Lung (tissue), 12 donors: ENCODE measurements around the gene PIGH. TPM values are rescaled to one million over a fixed set of nuclear protein-coding genes. Genes with fewer than 3 reads are reported as not detected.

Experiments
- ATAC-seq: fragments of 200-7000 bp; cut with Tn5 transposase; one replicate; pipeline ENCODE4 v1.9.1; 2020; ENCODE audit warnings: moderate number of reproducible peaks; ENCODE audit not compliant: insufficient read depth, low FRiP score
- DNase-seq, 3 donors: peaks; one replicate each; pipeline ENCODE4 v3.0.0-alpha.2; 2013 to 2017
- H3K27ac ChIP-seq, 2 donors: one replicate each; pipeline ENCODE4 v1.5.1; 2013; ENCODE audit warnings: mild to moderate bottlenecking in 2 of 2, moderate library complexity in 2 of 2, control low read depth in 1 of 2, inconsistent platforms in 1 of 2, low read depth in 1 of 2, low read length in 1 of 2
- H3K27me3 ChIP-seq, 3 donors: one replicate each; pipeline ENCODE4 v1.5.1; 2013; ENCODE audit warnings: low read length in 2 of 3; ENCODE audit not compliant: control insufficient read depth in 3 of 3, insufficient read depth in 3 of 3
- H3K36me3 ChIP-seq, 4 donors: one replicate each; pipeline ENCODE4 v1.5.1; 2013; ENCODE audit warnings: low read length in 4 of 4, mild to moderate bottlenecking in 1 of 4, moderate library complexity in 1 of 4; ENCODE audit not compliant: control insufficient read depth in 4 of 4, insufficient read depth in 4 of 4
- H3K4me1 ChIP-seq, 5 donors: one replicate each; pipeline ENCODE4 v1.5.1; 2013; ENCODE audit warnings: low read length in 5 of 5, mild to moderate bottlenecking in 2 of 5, moderate library complexity in 1 of 5; ENCODE audit not compliant: control insufficient read depth in 5 of 5, insufficient read depth in 5 of 5
- H3K4me3 ChIP-seq: one replicate; pipeline ENCODE4 v1.5.1; 2013; ENCODE audit warnings: mild to moderate bottlenecking, control low read depth, moderate library complexity
- H3K9ac ChIP-seq, 2 donors: one replicate each; pipeline ENCODE4 v1.5.1; 2013; ENCODE audit warnings: low read length in 2 of 2, control low read depth in 1 of 2; ENCODE audit not compliant: insufficient read depth in 1 of 2
- H3K9me3 ChIP-seq, 4 donors: one replicate each; pipeline ENCODE4 v1.5.1; 2013; ENCODE audit warnings: low read length in 3 of 4, mild to moderate bottlenecking in 1 of 4, moderate library complexity in 1 of 4; ENCODE audit not compliant: control insufficient read depth in 4 of 4, insufficient read depth in 3 of 4
- CTCF ChIP-seq: IDR thresholded peaks from 2 replicates; pipeline ENCODE4 v1.5.1; 2012; ENCODE audit warnings: mild to moderate bottlenecking; ENCODE audit errors: control extremely low read depth, extremely low read depth
- WGBS, 2 donors: extraction: QIAGEN DNeasy Blood & Tissue Kit; methylation state at CpG; one replicate each; pipeline ENCODE4 v1.1.7; 2013; 5-methylcytosine and 5-hydroxymethylcytosine counted together
- polyA plus RNA-seq, 2 donors: library from polyadenylated mRNA; stranded (reverse); fragments of 200-250 nt; gene quantifications; one replicate each; pipeline ENCODE4 v1.2.1, GENCODE V29; 2013
- total RNA-seq, 2 donors: library from RNA; depleted of rRNA in 1 of 2; stranded (reverse); fragments of >200 nt in 1 of 2; gene quantifications; one replicate each; pipeline ENCODE4 v1.2.1, GENCODE V29; 2014 to 2021
- donor health status: control.
- donor health status: control.
- donor health status: Bipolar disorder and iron deficiency.
- donor health status: healthy.
- donor health status: DM: yes; HTN: yes; CAD: no.

The PIGH gene
- total and polyA plus RNA-seq, 4 donors = 20.6 to 29.5 (median 22.1) TPM

GRCh38 chr14:67551940-67552339, 48.1 kb downstream of the PIGH start:
- Histone ChIP-seq H3K4me3 (no peak overlapping the region), H3K27ac (no peak overlapping the region), H3K27me3 (no peaks in the 10 kb centered on the region), H3K9ac (no peak overlapping the region), H3K36me3 (no peaks in the 10 kb centered on the region), H3K4me1 (no peaks in the 10 kb centered on the region), H3K9me3 (no peaks in the 10 kb centered on the region)
- 85% methylated on average over 3 of the region's 3 CpGs for WGBS, 2 donors
- no peak for TF ChIP-seq CTCF
- DNase-seq = peak in 2 of 3 donors; percentile 27 to 57
- ATAC-seq = no peak

DNA sequence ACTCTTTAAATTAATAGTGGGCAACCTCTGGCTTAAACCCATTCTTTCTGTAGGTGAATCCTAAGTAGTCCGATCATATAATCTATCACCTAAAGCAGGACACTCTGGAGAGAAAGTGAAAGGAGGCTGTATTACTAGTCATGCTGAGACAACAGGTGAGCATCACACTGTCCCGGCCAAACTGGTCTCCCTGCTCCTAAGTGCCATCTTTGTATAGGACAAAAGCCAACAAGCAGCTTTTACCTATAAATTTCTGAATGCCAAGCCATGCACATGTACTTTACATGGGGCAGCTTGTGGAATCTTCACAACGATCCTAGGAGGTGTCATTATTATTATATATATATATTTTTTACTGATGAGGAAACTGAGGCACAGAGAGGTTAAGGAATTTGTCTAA, 48.9 kb downstream of the PIGH start:
- H3K9me3 ChIP-seq = no peaks in the 10 kb centered on the region
- H3K27ac ChIP-seq = no peak overlapping the region
- no peak for DNase-seq
- no peaks in the 10 kb centered on the region for H3K27me3 ChIP-seq
- no peak overlapping the region for H3K4me3 ChIP-seq
- ATAC-seq = no peak
- WGBS, 2 donors = 93 to 96% methylated on average over 3 of the region's 3 CpGs
- TF ChIP-seq CTCF = no peak
- no peaks in the 10 kb centered on the region for H3K36me3 ChIP-seq
- no peaks in the 10 kb centered on the region for H3K4me1 ChIP-seq
- no peak overlapping the region for H3K9ac ChIP-seq

DNA sequence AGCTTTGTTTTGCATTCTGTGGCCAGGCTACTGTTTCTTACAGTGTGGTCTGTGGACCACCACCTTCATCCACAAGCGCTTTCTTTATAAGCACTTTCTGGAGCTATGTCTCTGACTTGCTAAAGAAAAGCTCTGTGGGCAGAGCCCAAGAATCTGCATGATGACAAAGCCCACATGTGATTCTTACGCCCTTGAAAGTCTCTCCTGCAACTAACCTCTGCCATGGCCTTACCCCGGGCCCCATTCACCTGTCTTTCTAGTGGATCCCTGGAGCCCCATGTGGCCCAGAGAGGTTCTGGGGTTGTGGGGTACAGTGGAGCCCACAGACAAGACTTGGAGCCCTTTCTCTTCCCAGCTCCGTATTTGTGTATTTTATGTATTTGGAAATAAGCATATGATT, 50.3 kb downstream of the PIGH start:
- H3K27me3 ChIP-seq = no peaks in the 10 kb centered on the region
- no peak overlapping the region for H3K9ac ChIP-seq
- no peak overlapping the region for H3K4me3 ChIP-seq
- WGBS, 2 donors = 91 to 94% methylated on average over 4 of the region's 4 CpGs
- H3K36me3 ChIP-seq = no peaks in the 10 kb centered on the region
- no peak for TF ChIP-seq CTCF
- ATAC-seq (no peak), DNase-seq (no peak)
- no peak overlapping the region for H3K27ac ChIP-seq
- no peaks in the 10 kb centered on the region for H3K4me1 ChIP-seq
- H3K9me3 ChIP-seq = no peaks in the 10 kb centered on the region

- peaks cover under 1 to 6% (median 4%) of the 10 kb centered on the region in 3 donors for H3K27me3 ChIP-seq
- no peak overlapping the region for H3K4me3 ChIP-seq
- no peak overlapping the region for H3K9ac ChIP-seq
- no peak for DNase-seq
- H3K36me3 ChIP-seq = no peaks in the 10 kb centered on the region
- no peaks in the 10 kb centered on the region for H3K9me3 ChIP-seq
- no peak overlapping the region for H3K27ac ChIP-seq
- H3K4me1 ChIP-seq = no peaks in the 10 kb centered on the region
- TF ChIP-seq CTCF = no peak
- WGBS, 2 donors = 93 to 94% methylated on average over 5 of the region's 5 CpGs
- no peak for ATAC-seq
Measured at GRCh38 chr14:67547224-67547780, 52.8 kb downstream of the PIGH start.
